Measurements from ENCODE around the gene ITGAD.
A peak's percentile ranks its signal among the peaks of the same experiment; 100 is the strongest.

Gene ITGAD

DNA sequence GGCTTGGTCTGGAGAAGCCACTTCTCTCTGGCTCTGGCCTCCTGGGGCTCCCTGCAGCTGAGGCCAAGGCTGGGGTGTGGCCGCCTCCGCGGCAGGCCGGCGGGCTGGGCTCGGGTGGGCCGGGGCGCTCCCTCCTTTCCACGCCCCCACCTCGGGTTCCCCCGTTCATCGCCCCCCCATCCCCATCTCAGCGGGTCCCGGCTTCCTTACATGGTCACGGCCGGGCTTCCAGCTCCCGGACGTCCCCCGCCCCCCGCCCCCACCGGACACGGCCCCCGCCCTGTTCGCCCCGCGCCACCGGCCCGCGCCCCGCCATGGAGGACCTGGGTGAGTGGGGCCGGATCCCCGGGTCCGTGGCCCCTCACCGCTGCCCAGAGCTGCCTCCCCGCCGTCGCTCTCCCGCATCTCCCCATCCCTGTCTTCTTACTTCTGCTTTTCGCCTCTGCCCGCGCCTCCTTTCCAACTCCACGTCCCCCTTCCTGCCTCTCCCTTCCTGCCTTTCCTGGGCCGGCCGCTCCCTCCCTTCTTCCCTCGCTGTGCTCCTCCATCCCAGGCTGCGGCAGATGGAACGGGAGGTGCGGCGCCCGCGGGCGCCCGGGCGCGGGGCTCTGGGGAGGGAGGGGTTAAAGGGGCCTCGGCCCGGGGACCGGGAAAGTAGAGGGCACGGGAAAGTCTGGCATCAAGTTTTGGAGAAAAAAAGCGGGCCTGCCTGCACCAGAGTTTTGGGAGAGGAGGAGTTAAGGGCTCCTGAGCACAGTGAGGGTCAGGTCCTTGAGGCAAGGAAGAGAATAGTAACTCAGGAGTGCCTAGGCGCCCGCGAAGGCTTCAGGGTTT is 79.0 kb downstream of the ITGAD start, which contains the start of gene TGFB1I1 (continued):
- TF ChIP-seq, protein P1, sequence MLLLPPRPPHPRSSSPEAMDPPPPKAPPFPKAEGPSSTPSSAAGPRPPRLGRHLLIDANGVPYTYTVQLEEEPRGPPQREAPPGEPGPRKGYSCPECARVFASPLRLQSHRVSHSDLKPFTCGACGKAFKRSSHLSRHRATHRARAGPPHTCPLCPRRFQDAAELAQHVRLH (tag by site-specific recombination; IDR thresholded peaks at IDR 0.05): no peak
- TF ChIP-seq SCRT1 (tag by site-specific recombination; IDR thresholded peaks at IDR 0.05; ENCODE audit: borderline replicate concordance) (no peak), ZNF223 (tag by site-specific recombination; IDR thresholded peaks at IDR 0.05) (peak; percentile 93), ZNF623 (tag by site-specific recombination; IDR thresholded peaks at IDR 0.05) (no peak), ZNF561 (tag by site-specific recombination; IDR thresholded peaks at IDR 0.05; ENCODE audit: borderline replicate concordance) (no peak; the same call in 1 of the 2 replicates), ZNF121 (tag by site-specific recombination; IDR thresholded peaks at IDR 0.05) (no peak), ZNF184 (tag by site-specific recombination; IDR thresholded peaks at IDR 0.05) (no peak), ZNF433 (tag by site-specific recombination; IDR thresholded peaks at IDR 0.05; ENCODE audit: low read depth) (no peak), ZNF366 (tag by site-specific recombination; conservative IDR thresholded peaks at IDR 0.05) (peak; percentile 69), ZNF391 (tag by site-specific recombination; IDR thresholded peaks at IDR 0.05; ENCODE audit: borderline replicate concordance, low read depth) (no peak), ZNF24 (tag by site-specific recombination; IDR thresholded peaks at IDR 0.05) (no peak), ZNF701 (tag by site-specific recombination; IDR thresholded peaks at IDR 0.05) (no peak), ZSCAN23 (tag by site-specific recombination; IDR thresholded peaks at IDR 0.05) (no peak), ZNF501 (tag by site-specific recombination; IDR thresholded peaks at IDR 0.05) (no peak), GLI4 (tag by site-specific recombination; IDR thresholded peaks at IDR 0.05) (no peak), ZNF558 (tag by site-specific recombination; IDR thresholded peaks at IDR 0.05) (no peak), KLF16 (tag by site-specific recombination; IDR thresholded peaks at IDR 0.05) (no peak), ZNF23 (tag by site-specific recombination; IDR thresholded peaks at IDR 0.05; ENCODE audit: borderline replicate concordance) (no peak), SP2 (tag by site-specific recombination; IDR thresholded peaks at IDR 0.05) (no peak; the same call in 1 of the 2 replicates), TCF7L2 (IDR thresholded peaks at IDR 0.05; ENCODE audit: borderline replicate concordance, low read depth, low read length) (no peak), TRIM28 (IDR thresholded peaks at IDR 0.05; ENCODE audit: borderline replicate concordance, low read length) (no peak), ZBTB7A (tag by site-specific recombination; IDR thresholded peaks at IDR 0.05; ENCODE audit: low read depth) (no peak), ZNF140 (tag by site-specific recombination; IDR thresholded peaks at IDR 0.05) (no peak), ZNF174 (tag by site-specific recombination; IDR thresholded peaks at IDR 0.05) (no peak), ZNF426 (tag by site-specific recombination; IDR thresholded peaks at IDR 0.05) (no peak), OVOL3 (tag by site-specific recombination; IDR thresholded peaks at IDR 0.05) (no peak), ZNF624 (tag by site-specific recombination; IDR thresholded peaks at IDR 0.05) (no peak)
- TF ChIP-seq, protein P2, sequence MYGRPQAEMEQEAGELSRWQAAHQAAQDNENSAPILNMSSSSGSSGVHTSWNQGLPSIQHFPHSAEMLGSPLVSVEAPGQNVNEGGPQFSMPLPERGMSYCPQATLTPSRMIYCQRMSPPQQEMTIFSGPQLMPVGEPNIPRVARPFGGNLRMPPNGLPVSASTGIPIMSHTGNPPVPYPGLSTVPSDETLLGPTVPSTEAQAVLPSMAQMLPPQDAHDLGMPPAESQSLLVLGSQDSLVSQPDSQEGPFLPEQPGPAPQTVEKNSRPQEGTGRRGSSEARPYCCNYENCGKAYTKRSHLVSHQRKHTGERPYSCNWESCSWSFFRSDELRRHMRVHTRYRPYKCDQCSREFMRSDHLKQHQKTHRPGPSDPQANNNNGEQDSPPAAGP (tag by site-specific recombination; IDR thresholded peaks at IDR 0.05): 0 out of 2 replicates have a peak, but pooled peaks have one; percentile 31
- TF ChIP-seq, protein P3, sequence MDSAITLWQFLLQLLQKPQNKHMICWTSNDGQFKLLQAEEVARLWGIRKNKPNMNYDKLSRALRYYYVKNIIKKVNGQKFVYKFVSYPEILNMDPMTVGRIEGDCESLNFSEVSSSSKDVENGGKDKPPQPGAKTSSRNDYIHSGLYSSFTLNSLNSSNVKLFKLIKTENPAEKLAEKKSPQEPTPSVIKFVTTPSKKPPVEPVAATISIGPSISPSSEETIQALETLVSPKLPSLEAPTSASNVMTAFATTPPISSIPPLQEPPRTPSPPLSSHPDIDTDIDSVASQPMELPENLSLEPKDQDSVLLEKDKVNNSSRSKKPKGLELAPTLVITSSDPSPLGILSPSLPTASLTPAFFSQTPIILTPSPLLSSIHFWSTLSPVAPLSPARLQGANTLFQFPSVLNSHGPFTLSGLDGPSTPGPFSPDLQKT (IDR thresholded peaks at IDR 0.05; ENCODE audit: borderline replicate concordance, low read depth, low read length): no peak
- TF ChIP-seq, protein P4, sequence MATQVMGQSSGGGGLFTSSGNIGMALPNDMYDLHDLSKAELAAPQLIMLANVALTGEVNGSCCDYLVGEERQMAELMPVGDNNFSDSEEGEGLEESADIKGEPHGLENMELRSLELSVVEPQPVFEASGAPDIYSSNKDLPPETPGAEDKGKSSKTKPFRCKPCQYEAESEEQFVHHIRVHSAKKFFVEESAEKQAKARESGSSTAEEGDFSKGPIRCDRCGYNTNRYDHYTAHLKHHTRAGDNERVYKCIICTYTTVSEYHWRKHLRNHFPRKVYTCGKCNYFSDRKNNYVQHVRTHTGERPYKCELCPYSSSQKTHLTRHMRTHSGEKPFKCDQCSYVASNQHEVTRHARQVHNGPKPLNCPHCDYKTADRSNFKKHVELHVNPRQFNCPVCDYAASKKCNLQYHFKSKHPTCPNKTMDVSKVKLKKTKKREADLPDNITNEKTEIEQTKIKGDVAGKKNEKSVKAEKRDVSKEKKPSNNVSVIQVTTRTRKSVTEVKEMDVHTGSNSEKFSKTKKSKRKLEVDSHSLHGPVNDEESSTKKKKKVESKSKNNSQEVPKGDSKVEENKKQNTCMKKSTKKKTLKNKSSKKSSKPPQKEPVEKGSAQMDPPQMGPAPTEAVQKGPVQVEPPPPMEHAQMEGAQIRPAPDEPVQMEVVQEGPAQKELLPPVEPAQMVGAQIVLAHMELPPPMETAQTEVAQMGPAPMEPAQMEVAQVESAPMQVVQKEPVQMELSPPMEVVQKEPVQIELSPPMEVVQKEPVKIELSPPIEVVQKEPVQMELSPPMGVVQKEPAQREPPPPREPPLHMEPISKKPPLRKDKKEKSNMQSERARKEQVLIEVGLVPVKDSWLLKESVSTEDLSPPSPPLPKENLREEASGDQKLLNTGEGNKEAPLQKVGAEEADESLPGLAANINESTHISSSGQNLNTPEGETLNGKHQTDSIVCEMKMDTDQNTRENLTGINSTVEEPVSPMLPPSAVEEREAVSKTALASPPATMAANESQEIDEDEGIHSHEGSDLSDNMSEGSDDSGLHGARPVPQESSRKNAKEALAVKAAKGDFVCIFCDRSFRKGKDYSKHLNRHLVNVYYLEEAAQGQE (tag by site-specific recombination; IDR thresholded peaks at IDR 0.05): no peak
- TF ChIP-seq, protein P5, sequence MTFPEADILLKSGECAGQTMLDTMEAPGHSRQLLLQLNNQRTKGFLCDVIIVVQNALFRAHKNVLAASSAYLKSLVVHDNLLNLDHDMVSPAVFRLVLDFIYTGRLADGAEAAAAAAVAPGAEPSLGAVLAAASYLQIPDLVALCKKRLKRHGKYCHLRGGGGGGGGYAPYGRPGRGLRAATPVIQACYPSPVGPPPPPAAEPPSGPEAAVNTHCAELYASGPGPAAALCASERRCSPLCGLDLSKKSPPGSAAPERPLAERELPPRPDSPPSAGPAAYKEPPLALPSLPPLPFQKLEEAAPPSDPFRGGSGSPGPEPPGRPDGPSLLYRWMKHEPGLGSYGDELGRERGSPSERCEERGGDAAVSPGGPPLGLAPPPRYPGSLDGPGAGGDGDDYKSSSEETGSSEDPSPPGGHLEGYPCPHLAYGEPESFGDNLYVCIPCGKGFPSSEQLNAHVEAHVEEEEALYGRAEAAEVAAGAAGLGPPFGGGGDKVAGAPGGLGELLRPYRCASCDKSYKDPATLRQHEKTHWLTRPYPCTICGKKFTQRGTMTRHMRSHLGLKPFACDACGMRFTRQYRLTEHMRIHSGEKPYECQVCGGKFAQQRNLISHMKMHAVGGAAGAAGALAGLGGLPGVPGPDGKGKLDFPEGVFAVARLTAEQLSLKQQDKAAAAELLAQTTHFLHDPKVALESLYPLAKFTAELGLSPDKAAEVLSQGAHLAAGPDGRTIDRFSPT (tag by site-specific recombination; IDR thresholded peaks at IDR 0.05): no peak
- TF ChIP-seq, protein P6, sequence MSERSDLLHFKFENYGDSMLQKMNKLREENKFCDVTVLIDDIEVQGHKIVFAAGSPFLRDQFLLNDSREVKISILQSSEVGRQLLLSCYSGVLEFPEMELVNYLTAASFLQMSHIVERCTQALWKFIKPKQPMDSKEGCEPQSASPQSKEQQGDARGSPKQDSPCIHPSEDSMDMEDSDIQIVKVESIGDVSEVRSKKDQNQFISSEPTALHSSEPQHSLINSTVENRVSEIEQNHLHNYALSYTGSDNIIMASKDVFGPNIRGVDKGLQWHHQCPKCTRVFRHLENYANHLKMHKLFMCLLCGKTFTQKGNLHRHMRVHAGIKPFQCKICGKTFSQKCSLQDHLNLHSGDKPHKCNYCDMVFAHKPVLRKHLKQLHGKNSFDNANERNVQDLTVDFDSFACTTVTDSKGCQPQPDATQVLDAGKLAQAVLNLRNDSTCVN (tag by site-specific recombination; optimal IDR thresholded peaks at IDR 0.05): peak; percentile 71
